NCI-H526 treated with DMSO at 0.1 percent for 48 hours (cell line): ENCODE data around the gene TMEM52.

ENCODE experiments used
- DNase-seq: peaks from one replicate; lab custom pipeline; 2025; lab: John Stamatoyannopoulos, UW

The TMEM52 gene

DNA sequence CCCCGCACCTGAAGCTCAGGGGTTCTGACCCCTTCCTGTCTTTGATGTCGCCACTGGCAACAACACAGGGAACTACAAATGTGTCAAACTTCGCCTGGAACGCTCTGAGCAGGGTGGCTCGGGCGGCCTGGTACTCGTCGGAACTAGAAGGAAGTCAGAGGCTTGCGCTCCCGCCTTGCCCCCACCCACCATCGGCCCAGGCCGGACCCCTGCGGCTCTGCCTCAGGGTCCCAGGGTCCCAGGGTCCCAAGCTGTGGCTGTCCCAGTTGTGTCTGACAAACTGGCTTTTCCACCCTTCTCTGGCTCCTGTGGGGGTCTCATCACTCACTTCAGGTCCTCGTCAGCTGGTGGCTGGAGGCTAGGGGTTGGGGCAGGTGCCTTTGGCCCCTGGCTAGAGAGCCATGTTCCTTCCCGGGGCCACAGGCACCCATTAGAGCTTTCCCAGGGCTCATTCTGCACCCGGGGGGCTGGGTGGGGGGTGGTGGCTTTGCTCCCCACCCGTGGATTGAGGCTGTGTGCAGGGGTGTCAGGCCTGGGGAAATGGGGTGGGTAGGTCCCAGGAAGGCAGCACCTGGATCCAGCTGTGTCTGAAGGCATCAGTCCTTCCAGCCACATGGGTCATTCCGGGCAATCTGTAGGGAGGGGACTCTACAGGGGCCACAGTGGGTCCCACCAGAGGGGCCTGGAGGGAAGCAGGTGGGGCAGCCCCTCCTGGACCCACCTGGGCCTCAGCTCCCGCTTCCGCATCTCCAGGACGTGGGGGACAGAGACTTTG, 8.0 kb upstream of the TMEM52 start:
- DNase-seq, result no peak

DNA sequence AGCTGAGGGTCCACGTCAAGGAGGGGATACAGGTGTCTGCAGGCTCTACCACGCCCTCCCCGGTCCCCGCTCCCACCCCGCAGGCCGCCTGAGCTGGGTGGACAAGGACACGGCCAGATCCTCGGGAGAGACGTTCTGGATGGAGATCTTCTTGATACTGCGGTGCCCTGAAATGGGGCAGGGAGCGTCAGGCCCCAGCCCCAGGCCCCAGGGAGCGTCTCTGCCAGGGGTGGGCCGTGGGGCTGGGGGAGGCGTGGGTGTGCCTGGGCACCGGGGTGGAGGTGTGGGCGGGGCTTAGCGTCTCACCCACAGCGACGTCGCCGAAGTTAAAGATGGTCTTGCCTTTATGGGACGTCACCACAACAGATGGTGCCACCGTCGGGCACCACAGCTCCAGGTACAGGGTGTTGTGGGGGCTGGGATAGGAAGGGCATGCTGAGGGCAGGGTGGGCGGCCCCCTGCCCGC, 7.3 kb upstream of the TMEM52 start:
- DNase-seq, result no peak

DNA sequence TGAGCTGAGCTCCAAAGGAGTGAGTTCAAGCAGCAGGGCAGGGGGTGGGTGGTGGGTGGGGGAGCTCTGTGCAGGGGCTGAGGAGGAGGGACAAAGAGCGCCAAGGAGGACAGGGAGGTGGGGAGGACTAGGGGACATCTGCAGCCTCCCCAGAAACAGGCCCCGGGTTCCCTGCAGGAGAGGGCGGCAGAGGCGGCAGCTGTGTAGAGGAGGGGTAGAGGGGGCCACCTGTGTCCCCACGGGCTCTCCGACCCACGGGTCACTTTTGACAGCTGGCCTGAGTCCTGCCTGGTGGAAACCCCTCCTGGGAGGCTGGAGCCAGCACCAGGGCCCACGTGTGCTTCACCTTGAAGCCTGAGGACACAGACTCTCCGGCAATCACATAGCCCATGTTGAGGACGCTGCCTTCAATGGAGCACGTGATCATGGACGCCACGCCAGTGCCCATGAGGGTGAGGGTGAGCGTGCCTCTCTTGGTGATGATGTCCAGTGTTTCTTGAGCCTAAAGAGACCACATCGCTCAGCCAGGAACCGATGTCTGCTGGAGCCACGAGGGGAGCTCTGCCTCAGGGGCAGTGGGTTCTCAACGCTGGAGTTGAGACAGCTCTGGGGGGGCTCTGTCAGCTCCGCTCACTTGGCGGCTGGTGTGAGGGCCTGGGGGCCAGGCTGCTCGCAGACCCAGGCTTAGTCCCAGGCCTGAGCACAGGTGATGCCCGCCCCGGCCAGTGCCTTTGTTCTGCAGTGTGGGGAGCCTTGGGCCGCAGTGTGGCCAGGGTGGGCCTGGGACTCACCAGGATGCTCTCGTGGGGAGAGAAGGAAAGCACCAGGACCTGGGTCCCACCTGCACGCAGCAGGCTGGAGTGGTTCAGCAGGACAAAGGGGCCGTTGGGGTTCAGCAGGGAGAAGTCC, 6.6 kb upstream of the TMEM52 start:
- no peak for DNase-seq

DNA sequence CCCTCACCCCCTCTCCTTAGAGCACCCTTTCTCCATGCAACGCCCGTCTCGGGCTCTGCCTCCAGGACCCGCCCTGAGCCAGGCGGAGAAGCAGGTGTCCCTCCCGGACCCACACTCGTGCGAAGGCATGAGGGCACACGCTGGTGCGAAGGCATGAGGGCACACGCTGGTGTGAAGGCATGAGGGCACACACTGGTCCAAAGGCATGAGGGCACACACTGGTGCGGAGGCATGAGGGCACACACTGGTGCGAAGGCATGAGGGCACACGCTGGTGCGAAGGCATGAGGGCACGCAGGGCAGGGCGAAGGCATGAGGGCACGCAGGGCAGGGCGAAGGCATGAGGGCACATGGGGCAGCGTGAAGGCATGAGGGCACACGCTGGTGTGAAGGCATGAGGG, 5.8 kb upstream of the TMEM52 start:
- DNase-seq, result no peak

DNA sequence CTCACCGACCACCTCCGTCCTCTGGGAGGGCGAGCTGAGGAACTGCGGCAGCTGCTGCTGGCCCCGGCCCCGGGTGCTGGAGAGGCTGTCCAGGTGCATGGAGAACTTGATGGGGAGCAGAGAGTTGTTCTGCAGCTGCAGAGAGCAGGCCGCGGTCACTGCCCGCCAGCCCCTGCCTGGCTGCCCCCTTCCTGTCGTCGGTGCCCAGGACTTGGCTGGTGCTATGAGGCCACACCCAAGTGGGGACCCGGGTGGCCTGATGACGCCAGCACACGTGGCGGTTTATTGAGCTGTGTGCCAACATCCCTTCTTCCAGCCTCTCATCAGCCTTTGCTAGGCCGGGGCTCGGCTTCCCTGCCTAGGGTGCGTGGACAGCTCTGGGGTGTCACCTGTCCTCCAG, 5.3 kb upstream of the TMEM52 start:
- no peak for DNase-seq

DNA sequence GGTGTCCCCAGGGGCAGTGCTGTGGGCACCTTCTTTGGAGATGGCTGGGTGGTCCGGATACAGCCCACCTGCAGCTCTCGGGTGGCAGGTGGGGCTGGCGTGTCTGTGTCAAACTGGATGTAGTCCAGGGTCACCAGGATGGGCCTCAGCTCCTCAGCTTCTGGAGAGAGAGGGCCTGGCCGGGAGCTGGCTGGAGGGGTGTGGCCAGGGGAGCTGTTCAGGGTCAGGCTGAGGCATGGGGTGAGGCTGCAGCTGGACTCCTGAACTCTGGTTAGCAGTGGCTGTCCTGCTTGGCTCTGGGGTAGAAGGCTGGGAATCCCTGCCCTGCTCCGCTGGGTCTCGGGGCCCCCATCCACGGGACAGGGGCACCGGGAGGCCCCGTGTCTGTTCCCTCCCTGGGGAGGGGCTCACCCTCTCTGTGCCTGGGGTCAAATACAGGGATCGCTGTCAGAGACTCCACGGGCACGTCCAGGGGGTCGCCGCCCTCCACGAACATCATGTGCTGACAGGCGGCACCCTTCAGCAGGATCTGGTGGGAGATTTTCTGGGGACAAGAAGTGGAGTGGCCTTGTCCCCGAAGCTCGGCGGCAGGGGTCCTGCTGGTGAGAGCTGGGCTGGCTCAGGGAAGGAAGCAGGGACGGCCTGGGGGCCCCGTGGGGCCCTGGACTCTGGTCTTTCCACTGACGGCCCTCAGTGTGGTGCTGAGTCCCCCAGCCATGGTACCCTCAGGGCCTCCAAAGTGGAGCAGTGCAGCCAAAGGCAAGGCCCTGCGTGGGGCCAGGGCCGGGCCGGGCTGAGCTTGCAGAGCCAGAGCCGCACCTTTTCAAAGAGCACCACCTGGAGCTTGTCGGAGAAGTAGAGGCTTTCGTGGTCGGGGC, 4.1 kb upstream of the TMEM52 start:
- no peak for DNase-seq

DNA sequence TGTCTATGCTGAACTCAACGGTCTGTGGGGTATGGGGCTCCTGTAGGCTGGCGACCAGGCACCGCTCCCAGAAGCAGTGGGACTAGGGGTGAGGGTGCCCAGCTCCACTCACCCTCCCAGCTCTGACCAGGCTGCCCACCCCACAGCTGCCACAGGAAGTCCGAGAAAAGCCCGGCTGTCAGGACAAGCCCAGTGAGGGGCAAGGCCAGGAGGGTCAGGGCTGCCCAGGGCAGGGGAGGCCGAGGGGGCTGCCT, 3.5 kb upstream of the TMEM52 start:
- no peak for DNase-seq

DNA sequence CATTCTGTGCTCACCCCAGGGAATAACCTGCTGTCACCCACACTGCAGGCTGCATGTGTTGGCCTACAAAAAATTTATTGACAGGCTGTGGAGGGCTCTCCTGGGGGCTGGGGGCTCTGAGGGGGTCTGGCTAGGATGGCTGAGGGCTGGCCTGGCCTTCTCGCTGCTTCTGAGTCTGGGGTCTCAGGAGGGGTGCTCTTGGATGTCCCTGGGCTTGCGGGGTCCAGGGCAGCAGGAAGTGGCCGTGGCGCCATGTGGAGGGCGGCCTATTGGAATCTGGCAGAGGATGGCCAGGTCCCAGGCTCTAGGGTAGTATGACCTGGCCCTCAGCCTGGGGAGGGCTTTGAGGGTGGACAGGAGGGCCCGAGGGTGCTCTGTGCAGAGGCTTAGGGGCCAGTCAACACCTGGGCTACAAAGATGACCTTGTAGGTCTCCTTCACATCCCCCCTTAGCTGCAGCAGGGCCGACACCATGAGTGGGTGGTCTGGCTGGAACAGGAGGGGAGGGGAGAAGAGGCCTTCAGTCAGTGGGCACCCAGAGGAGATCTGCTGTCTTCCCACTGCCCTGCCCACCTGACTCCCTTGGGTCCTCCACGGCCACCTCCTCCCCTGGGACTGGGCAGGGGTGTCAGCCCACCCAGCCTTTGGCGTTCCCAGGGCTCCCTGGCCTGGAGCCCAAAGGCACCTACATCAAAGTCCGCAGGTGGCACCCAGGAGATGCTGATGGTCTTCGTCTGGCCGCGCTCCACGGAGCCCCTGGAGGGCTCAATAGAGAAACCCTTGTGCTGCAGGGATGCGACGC, 3.0 kb upstream of the TMEM52 start:
- DNase-seq, result no peak

DNA sequence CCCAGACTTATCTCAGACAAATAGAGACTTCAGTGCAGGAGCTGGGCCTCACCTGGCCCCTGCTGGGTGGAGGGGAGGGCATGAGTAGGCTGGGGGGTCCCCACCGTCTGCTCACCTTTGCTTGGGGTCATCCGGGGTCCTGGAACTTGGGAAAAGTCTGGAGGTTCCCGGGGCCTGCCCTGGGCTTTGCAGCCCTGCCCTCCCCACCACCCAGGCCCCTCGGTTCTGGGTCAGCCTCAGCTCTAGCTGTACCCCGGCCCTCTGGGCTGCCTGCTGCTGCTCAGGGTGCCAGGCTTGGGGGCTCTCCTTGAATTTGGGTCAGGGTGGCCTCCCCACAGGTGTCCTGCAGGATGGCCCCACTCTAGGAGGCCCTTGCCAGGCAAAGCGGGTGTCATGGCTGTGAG, 2.4 kb upstream of the TMEM52 start:
- no peak for DNase-seq

DNA sequence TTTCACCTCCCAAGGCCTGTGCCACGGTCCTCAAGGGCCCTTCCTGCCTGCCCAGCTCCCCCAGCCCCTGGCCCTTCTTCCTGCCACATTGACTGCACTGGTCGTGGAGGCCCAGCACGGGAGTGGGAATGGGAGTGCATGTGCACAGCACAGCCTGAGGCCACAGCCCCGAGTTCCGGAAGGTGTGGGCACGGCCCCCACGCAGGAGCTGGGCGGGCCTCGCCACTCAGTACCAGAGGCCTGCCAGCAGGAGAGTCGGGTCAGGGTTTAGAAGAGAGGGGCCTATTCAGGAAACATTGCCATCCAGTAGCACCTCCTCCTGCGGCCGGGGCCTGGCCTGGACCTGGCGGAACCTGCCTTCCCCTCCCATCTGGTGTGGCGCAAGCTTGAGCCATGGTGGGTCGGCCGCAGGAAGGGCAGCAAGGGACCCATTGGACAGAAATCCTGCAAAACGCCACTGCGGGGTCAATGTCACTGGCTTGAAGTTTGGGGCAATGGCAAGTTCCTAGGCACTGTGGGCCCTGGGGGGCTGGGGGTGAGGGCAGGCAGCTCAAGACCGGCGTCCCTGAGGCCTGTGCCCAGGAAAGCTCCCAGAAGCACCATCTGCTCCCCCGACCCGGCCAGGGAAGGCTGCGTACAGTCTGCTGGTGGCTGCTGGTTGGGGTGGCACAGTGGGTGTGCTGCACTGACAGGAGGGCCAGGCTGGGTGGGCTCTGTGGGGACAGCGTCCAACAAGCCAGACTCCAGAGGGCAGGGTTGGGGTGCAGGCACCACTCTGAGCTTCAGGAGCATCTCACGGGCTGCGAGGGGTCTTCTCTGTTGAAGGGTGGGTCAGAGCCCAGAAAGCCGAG, 1.8 kb upstream of the TMEM52 start:
- DNase-seq, result no peak

DNA sequence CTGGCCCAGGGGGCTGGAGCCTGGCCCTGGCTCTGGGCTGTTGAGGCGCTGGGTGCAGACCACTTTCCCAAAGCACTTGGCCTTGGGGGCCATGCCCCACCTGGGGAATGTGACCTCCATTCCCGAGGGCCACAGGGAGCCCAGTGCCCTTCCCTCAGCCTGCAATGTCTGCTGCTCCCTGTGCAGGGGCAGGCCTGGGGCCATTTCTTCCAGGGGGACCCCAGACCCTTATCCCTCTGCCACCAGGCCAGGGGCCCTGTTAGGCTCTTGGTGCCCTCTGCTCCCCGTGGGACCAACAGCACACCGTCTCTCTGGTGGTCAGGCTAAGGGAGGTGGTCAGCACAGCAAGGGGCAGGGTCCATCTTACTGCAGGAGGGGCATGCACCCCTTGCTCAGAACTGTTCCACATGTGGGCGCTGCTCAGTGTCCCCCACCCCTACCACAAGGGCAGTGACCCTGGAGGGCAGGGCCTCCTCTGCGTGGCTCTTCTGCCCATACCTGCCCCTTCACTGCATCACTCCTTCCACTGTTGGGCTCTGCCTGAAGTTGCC, 1.1 kb upstream of the TMEM52 start:
- no peak for DNase-seq

DNA sequence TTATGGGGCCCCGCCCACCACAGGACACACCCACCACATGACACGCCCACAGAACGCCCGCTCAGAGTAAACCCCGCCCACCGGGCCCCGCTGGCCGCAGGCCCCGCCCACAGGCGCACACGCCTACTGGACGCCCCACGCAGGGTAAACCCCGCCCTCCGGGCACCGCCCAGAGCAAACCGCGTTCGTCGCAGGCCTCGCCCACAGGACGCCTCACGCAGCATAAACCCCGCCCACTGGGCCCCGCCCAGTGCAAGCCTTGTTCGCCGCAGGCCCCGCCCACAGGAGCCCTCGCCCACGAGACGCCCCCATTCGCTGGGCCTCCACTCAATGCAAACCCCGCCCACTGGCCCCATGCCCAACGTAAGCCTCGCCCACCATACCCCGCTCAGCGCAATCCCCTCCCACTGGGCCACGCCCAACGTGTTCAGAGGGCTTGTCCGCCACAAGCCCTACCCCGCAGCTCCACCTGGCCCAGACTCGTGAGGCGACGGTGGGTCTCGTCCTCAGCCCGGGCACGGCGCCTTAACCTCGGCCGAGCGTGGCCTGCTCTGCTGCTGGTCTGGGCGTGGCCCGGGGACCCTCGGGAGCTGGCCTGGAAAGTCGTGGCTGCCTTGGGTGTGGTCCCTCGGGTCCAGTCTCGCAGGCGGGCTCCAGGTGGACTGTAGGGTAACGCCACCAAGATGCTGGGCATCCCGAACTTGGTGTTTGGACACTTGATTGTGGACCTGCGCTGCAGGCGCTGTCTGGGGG, 401 bp upstream of the TMEM52 start:
- DNase-seq, result peak; percentile 95

DNA sequence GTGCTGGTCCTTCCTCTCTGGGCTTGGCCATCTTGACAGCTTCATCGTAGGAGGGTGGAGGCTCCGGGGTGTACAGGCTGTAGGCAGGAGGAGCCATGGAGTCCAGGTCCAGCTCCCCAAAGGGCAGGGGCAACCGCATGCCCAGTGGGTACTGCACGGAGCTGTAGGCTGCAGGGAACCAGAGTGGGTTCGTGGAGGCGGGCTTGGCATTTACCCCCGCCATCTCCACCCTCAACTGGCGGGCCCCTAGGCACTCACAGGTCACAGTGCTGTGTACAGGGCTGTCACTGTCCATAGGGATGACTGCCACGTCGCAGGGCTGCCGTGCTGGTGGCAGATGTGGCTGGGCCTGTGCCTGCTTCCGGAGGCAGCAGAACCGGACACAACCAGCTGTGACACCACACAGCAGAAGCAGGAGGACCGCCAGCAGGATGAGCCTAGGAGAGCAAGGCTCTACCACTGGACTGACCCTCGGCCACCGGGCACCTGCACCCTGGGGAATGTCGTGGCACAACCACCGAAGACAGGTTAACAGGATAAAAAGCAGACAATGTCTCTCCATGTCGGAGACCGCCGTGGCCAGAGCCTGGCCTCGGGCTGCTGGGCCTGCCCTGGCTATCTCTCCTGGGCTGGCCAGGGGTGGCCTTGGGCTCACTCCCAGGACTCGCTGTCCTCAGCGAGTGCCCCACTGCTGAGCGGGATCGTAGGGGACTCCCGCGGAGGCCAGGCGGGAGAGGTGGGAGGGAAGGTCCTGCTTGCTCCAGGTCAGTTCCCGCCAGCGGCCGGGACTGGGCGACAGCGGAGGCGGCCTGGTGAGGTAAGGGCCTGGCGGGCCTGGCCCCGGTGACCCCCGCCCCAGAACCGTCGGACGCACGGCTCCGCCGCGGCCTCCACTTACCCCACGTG, 831 bp downstream of the TMEM52 start:
- DNase-seq, result no peak

DNA sequence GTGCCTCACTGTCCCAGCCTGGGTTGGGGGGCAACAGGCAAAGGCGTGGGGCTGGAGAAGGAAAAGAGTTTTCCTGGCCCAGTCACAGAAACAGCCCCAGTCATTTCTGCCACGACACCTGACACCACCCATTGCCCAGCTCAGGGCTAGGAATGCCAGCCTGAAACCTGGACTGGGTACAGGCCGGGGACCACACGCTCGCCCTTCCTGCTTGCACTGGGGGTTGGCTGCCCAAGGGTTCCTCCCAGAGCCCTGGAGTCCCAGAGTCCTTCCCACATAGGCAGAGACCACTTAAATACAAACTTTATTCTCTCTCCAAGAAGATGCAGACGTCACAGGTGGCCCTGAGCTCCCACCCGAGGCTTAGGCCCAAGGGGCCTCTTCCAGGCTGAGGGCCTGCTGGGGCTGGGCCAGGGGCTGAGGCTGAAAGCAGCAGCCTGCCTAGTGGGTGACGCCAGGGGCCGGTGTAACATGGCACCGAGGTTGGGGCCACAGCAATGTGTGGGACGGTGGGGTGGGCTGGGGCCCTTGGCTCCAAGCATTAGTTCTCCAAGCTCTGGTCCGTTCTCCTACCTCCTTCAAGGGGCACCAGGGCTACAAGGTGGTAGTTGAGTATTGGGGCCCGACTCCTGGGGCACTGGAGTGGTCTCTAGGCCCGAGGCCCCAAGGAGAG, 1.6 kb downstream of the TMEM52 start:
- no peak for DNase-seq

DNA sequence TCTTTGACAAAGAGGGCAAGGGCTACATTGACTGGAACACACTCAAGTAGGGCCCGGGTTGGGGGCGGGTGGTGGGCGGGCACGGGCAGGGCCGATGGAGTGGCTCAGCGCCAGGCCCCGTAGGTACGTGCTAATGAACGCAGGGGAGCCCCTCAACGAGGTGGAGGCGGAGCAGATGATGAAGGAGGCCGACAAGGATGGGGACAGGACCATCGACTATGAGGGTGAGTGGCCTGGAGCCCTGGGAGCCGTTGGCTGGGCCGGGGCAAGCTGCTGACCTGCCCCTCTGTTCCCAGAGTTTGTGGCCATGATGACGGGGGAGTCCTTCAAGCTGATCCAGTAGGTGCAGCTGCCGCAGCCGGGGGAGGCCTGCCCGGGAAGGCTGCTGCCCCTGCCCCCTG, 2.2 kb downstream of the TMEM52 start:
- no peak for DNase-seq

DNA sequence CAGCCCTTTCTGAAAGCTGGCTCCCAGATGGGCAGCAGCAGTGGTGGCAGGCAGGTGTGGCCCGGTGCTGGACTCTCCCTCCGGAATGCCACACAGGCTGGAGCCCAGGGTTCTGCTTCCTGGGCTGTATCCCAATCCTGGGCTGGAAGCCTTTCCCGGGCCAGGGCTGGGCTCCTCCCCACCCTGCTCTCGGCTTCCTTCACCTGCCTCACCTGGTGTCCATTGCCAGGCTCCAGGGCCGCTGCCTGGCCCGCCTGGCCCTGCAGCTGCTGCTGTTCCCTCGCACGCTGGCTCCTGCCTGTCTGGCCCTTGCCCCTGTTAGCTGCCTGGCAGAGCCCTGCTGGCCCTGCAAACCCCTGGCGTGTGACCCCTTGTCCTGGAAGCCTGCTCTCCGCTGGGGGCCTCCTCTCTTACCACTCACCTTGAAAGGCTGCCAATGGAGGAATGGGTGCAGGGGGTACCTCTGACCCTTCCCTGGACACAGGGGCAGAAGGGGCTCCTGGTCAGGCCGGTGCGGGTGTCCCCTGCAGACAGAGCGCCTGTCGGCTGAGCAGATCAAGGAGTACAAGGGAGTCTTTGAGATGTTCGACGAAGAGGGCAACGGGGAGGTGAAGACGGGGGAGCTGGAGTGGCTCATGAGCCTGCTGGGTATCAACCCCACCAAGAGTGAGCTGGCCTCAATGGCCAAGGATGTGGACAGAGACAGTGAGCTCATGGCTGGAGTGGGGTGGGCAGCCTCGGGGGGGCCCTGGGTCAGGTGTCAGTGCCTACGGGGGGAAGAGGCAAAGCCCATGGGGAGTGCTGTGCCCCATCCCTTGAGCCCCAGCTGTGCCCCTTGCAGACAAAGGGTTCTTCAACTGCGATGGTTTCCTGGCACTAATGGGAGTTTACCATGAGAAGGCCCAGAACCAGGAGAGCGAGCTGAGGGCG, 2.9 kb downstream of the TMEM52 start:
- DNase-seq, result no peak
